Measurements from ENCODE around the gene MYO16. TPM values are rescaled to one million over a fixed set of nuclear protein-coding genes. Genes with fewer than 3 reads are reported as not detected.

Gene MYO16
- total RNA-seq, 1 experiment from 2014 or later: not detected

- Histone ChIP-seq H3K79me2 (ENCODE audit: insufficient read depth, low read length) (no peaks in the 10 kb centered on the region), H3K4me1 (ENCODE audit: insufficient read depth, low read length) (no peaks in the 10 kb centered on the region), H3K14ac (ENCODE audit: insufficient read depth, low read length) (no peak overlapping the region), H3K9ac (ENCODE audit: extremely low read depth, insufficient read length, low read length) (no peak overlapping the region), H3K27me3 (ENCODE audit: insufficient read depth, low read length) (peaks cover 9% of the 10 kb centered on the region), H3K56ac (ENCODE audit: insufficient read length, low read depth, low read length) (no peak overlapping the region), H4K8ac (replicated peaks; ENCODE audit: insufficient read length, low read depth, low read length) (no peak overlapping the region), H4K5ac (ENCODE audit: insufficient read length, low read depth, low read length) (no peak overlapping the region), H3K27ac (ENCODE audit: insufficient read length, low read depth, low read length) (no peak overlapping the region), H3K4ac (ENCODE audit: low read depth, low read length) (no peak overlapping the region), H2BK15ac (ENCODE audit: low read depth, low read length) (no peak overlapping the region), H2AK5ac (ENCODE audit: insufficient read length, low read length) (no peak overlapping the region), H4K91ac (ENCODE audit: insufficient read length, low read depth, low read length) (no peak overlapping the region), H4K20me1 (ENCODE audit: control insufficient read depth, insufficient read depth, insufficient read length) (no peaks in the 10 kb centered on the region), H2BK120ac (ENCODE audit: low read depth, low read length, poor library complexity, severe bottlenecking) (no peak overlapping the region), H3K9me3 (ENCODE audit: control insufficient read depth, low read depth, low read length) (no peaks in the 10 kb centered on the region), H3K4me2 (ENCODE audit: insufficient read depth, insufficient read length, low read length) (no peak overlapping the region), H2BK12ac (ENCODE audit: insufficient read length, low read depth, low read length) (no peak overlapping the region), H3K79me1 (ENCODE audit: insufficient read depth, low read depth, low read length, poor library complexity, severe bottlenecking) (no peaks in the 10 kb centered on the region), H3K18ac (ENCODE audit: insufficient read length, low read depth, low read length) (no peak overlapping the region), H2BK5ac (ENCODE audit: insufficient read length, low read length) (no peak overlapping the region), H3T11ph (ENCODE audit: low read length) (no peak overlapping the region), H3K23ac (ENCODE audit: insufficient read length, low read depth, low read length) (no peak overlapping the region), H2AFZ (ENCODE audit: low read length) (no peak overlapping the region), H3K23me2 (ENCODE audit: insufficient read length, low read depth, low read length, poor library complexity, severe bottlenecking) (no peaks in the 10 kb centered on the region), H2BK20ac (ENCODE audit: low read depth, low read length, poor library complexity, severe bottlenecking) (no peak overlapping the region)
- Mint-ChIP-seq H3K27me3 (ENCODE audit: low read depth) (peaks cover 72% of the 10 kb centered on the region), H3K4me1 (peaks cover 4 to 7% of the 10 kb centered on the region in 2 experiments; a peak in 2 of 4 replicates), H3K4me3 (no peak overlapping the region), H3K27ac (no peak overlapping the region), H3K9me3 (peaks cover 0 to 4% of the 10 kb centered on the region in 2 experiments; a peak in 3 of 5 replicates), H3K36me3 (ENCODE audit: insufficient read depth in 1 of 3, low read depth in 3 of 3) (no peaks in the 10 kb centered on the region)
- no peak for DNase-seq
- no peak for TF ChIP-seq CTCF (conservative IDR thresholded peaks at IDR 0.05)
- no CpG with 5 or more reads among the region's 5 CpGs for WGBS (ENCODE audit: extremely low coverage, insufficient read length, low lambda C conversion rate)
These were observed 31.5 kb upstream of the MYO16 start for GRCh38 chr13:108597943-108598342.
